C4-2B (cell line): ENCODE results near the gene SRBD1.

Experiments
- CTCF ChIP-seq: fragments of 450-650 bp; conservative IDR thresholded peaks from 2 replicates; pipeline ENCODE4 v1.5.1; 2017; ENCODE audit warnings: mild to moderate bottlenecking
- ZFX ChIP-seq: fragments of 450-650 bp; IDR thresholded peaks from 2 replicates; pipeline ENCODE4 v1.6.1; 2017

GRCh38 chr2:45496869-45497268 is 114.2 kb downstream of the SRBD1 start:
- no peak for TF ChIP-seq CTCF
- TF ChIP-seq ZFX, result no peak
